Left ventricle myocardium inferior (tissue), 1 donor: ENCODE results near the gene FIBCD1. TPM values are rescaled to one million over a fixed set of nuclear protein-coding genes. Genes with fewer than 3 reads are reported as not detected.

Experiments
- DNase-seq: peaks from one replicate; pipeline ENCODE4 v3.0.0-alpha.2; 2020
- H3K27ac ChIP-seq: fragments of 200-600 bp; replicated peaks from 2 replicates; pipeline ENCODE4 v1.8.0; 2021
- H3K27me3 ChIP-seq: fragments of 200-600 bp; 2 replicates; pipeline ENCODE4 v1.8.0; 2021; ENCODE audit warnings: low read depth
- H3K36me3 ChIP-seq: fragments of 200-600 bp; 2 replicates; pipeline ENCODE4 v1.8.0; 2021
- H3K4me1 ChIP-seq: fragments of 200-600 bp; 2 replicates; pipeline ENCODE4 v1.8.0; 2021
- H3K4me3 ChIP-seq: fragments of 200-600 bp; 2 replicates; pipeline ENCODE4 v1.8.0; 2021; ENCODE audit warnings: mild to moderate bottlenecking, moderate library complexity
- H3K9me3 ChIP-seq: fragments of 200-600 bp; replicated peaks from 2 replicates; pipeline ENCODE4 v1.8.0; 2021
- CTCF ChIP-seq: fragments of 200-600 bp; IDR thresholded peaks from 2 replicates; pipeline ENCODE4 v1.8.0; 2021; ENCODE audit warnings: antibody characterized with exemption, mild to moderate bottlenecking, borderline replicate concordance
- intact Hi-C: fragments of 100-400 bp; cut with micrococcal nuclease; formaldehyde crosslinking; loops from one replicate; pipeline ENCODE4 v1.11.0; 2022
- total RNA-seq: library from RNA; stranded (reverse); fragmentation: NEBNext Ultra II Directional; extraction: Animal tissue kit (Norgen Biotek cat#: 25700); gene quantifications from one replicate; pipeline ENCODE4 v1.2.1, GENCODE V29; 2021
- donor health status: DM: no; HTN: yes; CAD: no; lungs with severe emphysema.

FIBCD1 gene
- total RNA-seq, 1 donor from 2014 or later = 0.58 TPM

GRCh38 chr9:130933114-130934046, 5.7 kb downstream of the FIBCD1 start:
- no peaks in the 10 kb centered on the region for H3K36me3 ChIP-seq
- H3K4me3 ChIP-seq = peak overlapping the region; percentile 41
- peaks cover 84% of the 10 kb centered on the region for H3K27me3 ChIP-seq
- H3K9me3 ChIP-seq = no peaks in the 10 kb centered on the region
- H3K4me1 ChIP-seq = peaks cover 44% of the 10 kb centered on the region
- DNase-seq = no peak
- intact Hi-C loops = loop anchor here (10.0 kb wide), 1 partner anchor 59 kb away; no protein-coding TSS in a partner anchor
- TF ChIP-seq CTCF = no peak
- peak overlapping the region; percentile 79 for H3K27ac ChIP-seq

- intact Hi-C loops = loop anchor here (10.0 kb wide), 1 partner anchor 58 kb away; no protein-coding TSS in a partner anchor
- peak; percentile 77 for DNase-seq
- Histone ChIP-seq H3K4me1 (peaks cover 42% of the 10 kb centered on the region), H3K27me3 (peaks cover 79% of the 10 kb centered on the region), H3K9me3 (no peaks in the 10 kb centered on the region), H3K27ac (peak overlapping the region; percentile 79), H3K4me3 (peak overlapping the region; percentile 41), H3K36me3 (no peaks in the 10 kb centered on the region)
- peak; percentile 59 for TF ChIP-seq CTCF
Observed at GRCh38 chr9:130932255-130933079, 6.6 kb downstream of the FIBCD1 start.

- Histone ChIP-seq H3K4me1 (peaks cover 42% of the 10 kb centered on the region), H3K27ac (no peak overlapping the region), H3K4me3 (no peak overlapping the region), H3K36me3 (no peaks in the 10 kb centered on the region), H3K9me3 (no peaks in the 10 kb centered on the region), H3K27me3 (peaks cover 71% of the 10 kb centered on the region)
- no peak for TF ChIP-seq CTCF
- intact Hi-C loops = loop anchor here (10.0 kb wide), 1 partner anchor 57 kb away; no protein-coding TSS in a partner anchor
- DNase-seq = no peak
Observed at GRCh38 chr9:130931508-130932254, 7.4 kb downstream of the FIBCD1 start.

GRCh38 chr9:130930804-130931349, 8.2 kb downstream of the FIBCD1 start:
- no peak for DNase-seq
- H3K36me3 ChIP-seq = no peaks in the 10 kb centered on the region
- H3K4me1 ChIP-seq = peaks cover 42% of the 10 kb centered on the region
- H3K4me3 ChIP-seq = no peak overlapping the region
- intact Hi-C loops = loop anchor here (10.0 kb wide), 1 partner anchor 56 kb away; no protein-coding TSS in a partner anchor
- H3K27me3 ChIP-seq = peaks cover 67% of the 10 kb centered on the region
- no peak for TF ChIP-seq CTCF
- H3K27ac ChIP-seq = no peak overlapping the region
- H3K9me3 ChIP-seq = no peaks in the 10 kb centered on the region
